ENCODE measurements around the gene FAM219A.
"Not testable (repeated sequence)": the region's sequence is repeated elsewhere in the genome, so short reads cannot be mapped to it uniquely, and the experiment has no call there.

FAM219A gene

GRCh38 chr9:34446951-34447350, 11.4 kb downstream of the FAM219A start:
- ATAC-seq (replicated peaks) (no peak), DNase-seq (no peak)
- Mint-ChIP-seq H3K27ac (no peak overlapping the region), H3K4me1 (peaks cover 19 to 21% of the 10 kb centered on the region in 2 donors), H3K9me3 (no peaks in the 10 kb centered on the region), H3K27me3 (no peaks in the 10 kb centered on the region), H3K36me3 (peaks cover 0 to 1% of the 10 kb centered on the region in 2 donors), H3K4me3 (no peak overlapping the region)

DNA sequence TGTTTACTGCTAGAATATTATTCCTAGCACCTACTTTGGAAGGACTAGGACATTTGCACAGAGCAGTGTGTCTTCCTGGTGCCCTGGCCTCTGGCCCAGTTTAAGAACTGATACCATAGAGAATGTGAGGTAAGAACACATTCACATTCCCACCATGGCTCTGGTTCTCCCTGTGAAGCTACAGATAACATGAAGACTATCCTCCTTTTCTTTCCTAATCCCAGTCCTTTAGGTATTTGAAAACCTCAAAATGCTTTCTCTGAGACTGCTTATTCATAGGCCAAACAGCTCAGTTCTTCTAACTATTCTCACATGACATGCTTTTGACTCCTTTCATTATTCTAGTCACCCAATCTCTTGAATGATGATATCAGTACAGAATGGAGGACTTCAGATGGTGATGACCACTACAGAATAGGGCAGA, 11.9 kb downstream of the FAM219A start:
- H3K4me1 Mint-ChIP-seq, result peaks cover 16% of the 10 kb centered on the region in 2 donors
- no peak overlapping the region for H3K4me3 Mint-ChIP-seq
- no peaks in the 10 kb centered on the region for H3K9me3 Mint-ChIP-seq
- H3K27ac Mint-ChIP-seq, result no peak overlapping the region
- no peak for ATAC-seq (replicated peaks)
- H3K27me3 Mint-ChIP-seq, result no peaks in the 10 kb centered on the region
- no peak for DNase-seq
- peaks cover 0 to 1% of the 10 kb centered on the region in 2 donors for H3K36me3 Mint-ChIP-seq

DNA sequence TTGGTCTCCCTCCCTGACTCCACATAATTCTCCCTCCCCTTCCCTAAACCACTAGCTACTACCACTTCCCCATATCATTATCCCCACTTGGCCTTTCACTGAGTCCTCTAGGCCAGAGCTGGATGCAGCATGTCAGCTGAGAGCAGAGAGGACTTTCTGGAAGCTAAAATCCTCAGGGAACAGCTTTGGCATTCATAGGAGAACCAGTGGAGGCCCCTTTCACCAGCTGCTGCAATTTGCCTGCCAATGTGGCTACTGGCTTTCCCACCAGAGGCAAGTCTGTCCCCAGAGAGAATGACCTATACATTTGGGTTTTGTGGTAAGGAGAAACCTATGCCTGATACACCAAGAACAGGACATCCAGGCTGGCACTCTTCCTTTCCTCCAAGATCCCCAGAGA, 14.4 kb downstream of the FAM219A start:
- DNase-seq, result no peak
- no peaks in the 10 kb centered on the region for H3K9me3 Mint-ChIP-seq

DNA sequence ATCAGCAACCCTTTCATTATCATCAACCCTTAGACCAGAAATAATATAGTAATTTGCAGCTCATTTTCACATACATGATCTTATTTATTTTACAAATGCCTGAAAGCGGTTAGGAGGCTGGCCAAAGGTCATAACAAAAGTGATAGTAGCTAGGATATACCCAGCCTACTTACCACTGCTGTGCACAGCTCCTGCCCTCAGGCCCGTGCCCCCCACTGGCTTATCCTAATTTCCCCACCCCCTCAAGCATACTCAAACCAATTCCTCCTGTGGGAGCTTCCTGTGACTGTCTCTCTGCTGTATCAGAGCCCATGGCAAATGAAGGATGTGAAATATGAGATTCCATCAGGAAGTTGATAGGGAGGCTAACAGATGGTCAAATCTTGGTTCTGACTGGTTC, 14.8 kb downstream of the FAM219A start:
- Mint-ChIP-seq H3K4me1 (peaks cover 11 to 14% of the 10 kb centered on the region in 2 donors), H3K4me3 (no peak overlapping the region), H3K36me3 (peaks cover 9 to 17% of the 10 kb centered on the region in 2 donors), H3K9me3 (no peaks in the 10 kb centered on the region), H3K27ac (no peak overlapping the region), H3K27me3 (no peaks in the 10 kb centered on the region)
- DNase-seq (no peak), ATAC-seq (replicated peaks) (no peak)

More for the DNA sequence above, 14.4 kb downstream of the FAM219A start:
- no peak overlapping the region for H3K27ac Mint-ChIP-seq
- no peaks in the 10 kb centered on the region for H3K27me3 Mint-ChIP-seq
- peaks cover 11 to 14% of the 10 kb centered on the region in 2 donors for H3K4me1 Mint-ChIP-seq
- H3K4me3 Mint-ChIP-seq, result no peak overlapping the region
- H3K36me3 Mint-ChIP-seq, result peaks cover 5 to 13% of the 10 kb centered on the region in 2 donors
- ATAC-seq (replicated peaks), result no peak

DNA sequence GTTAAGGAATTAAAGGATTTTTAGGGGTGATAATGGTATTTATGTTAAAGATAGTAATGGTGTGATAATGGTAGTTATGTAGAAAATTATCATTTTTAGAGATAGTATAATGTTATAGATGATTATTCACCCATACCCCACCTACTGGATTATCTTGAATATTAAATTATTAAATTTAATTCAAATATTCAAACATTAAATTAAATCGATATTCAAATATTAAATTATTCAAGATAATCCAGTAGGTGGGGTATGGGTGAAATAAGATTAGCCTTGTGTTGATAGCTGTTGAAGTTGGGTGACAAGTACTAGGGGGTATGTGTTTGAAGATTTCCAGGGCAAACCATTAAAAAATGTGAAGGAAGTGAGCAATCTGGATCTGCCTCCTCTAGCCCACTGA, 15.6 kb downstream of the FAM219A start:
- Mint-ChIP-seq H3K27me3 (no peaks in the 10 kb centered on the region), H3K4me3 (no peak overlapping the region), H3K4me1 (peaks cover 11 to 14% of the 10 kb centered on the region in 2 donors), H3K36me3 (peaks cover 14 to 22% of the 10 kb centered on the region in 2 donors), H3K9me3 (no peaks in the 10 kb centered on the region), H3K27ac (no peak overlapping the region)
- DNase-seq (no peak), ATAC-seq (replicated peaks) (no peak)

DNA sequence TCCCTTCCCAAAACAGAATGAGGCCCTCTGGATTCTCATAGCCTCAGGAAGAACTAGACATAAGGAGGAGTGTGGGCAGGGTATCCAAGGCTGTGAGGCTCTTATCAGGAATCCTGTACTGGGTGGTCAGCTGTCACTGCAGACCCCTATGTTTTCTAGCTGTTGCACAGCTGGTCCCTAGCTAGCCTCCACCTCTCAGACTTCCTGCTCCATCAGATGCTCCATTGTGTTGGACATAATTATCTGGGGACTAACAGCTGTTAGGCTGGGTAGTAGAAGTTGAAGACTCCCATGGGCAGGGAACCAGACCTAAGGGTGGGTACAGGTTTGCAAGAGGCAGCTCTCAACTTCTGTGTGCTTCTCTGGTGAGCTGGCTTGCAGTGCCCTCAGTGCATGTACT, 18.4 kb downstream of the FAM219A start:
- H3K27ac Mint-ChIP-seq, result no peak overlapping the region
- H3K9me3 Mint-ChIP-seq, result no peaks in the 10 kb centered on the region
- ATAC-seq (replicated peaks), result no peak
- H3K36me3 Mint-ChIP-seq, result peaks cover 14 to 22% of the 10 kb centered on the region in 2 donors
- H3K4me3 Mint-ChIP-seq, result no peak overlapping the region
- H3K27me3 Mint-ChIP-seq, result no peaks in the 10 kb centered on the region
- peaks cover 11 to 14% of the 10 kb centered on the region in 2 donors for H3K4me1 Mint-ChIP-seq
- no peak for DNase-seq

GRCh38 chr9:34438465-34438864, 19.9 kb downstream of the FAM219A start:
- ATAC-seq (replicated peaks); H3K27ac Mint-ChIP-seq; H3K4me1 Mint-ChIP-seq; H3K4me3 Mint-ChIP-seq; H3K27me3 Mint-ChIP-seq; H3K9me3 Mint-ChIP-seq; DNase-seq: not testable (repeated sequence)
- H3K36me3 Mint-ChIP-seq, result peaks cover 14 to 22% of the 10 kb centered on the region in 2 donors

DNA sequence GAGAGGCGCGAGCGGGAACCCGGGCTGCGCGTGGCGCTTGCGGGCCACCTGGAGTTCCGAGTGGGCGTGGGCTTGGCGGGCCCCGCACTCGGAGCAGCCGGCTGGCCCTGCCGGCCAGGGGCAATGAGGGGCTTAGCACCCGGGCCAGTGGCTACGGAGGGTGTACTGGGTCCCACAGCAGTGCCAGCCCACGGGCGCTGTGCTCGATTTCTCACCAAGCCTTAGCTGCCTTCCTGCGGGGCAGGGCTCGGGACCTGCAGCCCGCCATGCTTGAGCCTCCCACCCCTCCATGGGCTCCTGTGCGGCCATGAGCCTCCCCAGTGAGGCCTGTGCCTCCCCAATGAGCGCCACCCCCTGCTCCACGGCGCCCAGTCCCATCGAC, 20.5 kb downstream of the FAM219A start:
- not testable (repeated sequence) for H3K27ac Mint-ChIP-seq; H3K9me3 Mint-ChIP-seq; DNase-seq; ATAC-seq (replicated peaks); H3K4me3 Mint-ChIP-seq; H3K27me3 Mint-ChIP-seq; H3K4me1 Mint-ChIP-seq
- H3K36me3 Mint-ChIP-seq, result peaks cover 14 to 22% of the 10 kb centered on the region in 2 donors

DNA sequence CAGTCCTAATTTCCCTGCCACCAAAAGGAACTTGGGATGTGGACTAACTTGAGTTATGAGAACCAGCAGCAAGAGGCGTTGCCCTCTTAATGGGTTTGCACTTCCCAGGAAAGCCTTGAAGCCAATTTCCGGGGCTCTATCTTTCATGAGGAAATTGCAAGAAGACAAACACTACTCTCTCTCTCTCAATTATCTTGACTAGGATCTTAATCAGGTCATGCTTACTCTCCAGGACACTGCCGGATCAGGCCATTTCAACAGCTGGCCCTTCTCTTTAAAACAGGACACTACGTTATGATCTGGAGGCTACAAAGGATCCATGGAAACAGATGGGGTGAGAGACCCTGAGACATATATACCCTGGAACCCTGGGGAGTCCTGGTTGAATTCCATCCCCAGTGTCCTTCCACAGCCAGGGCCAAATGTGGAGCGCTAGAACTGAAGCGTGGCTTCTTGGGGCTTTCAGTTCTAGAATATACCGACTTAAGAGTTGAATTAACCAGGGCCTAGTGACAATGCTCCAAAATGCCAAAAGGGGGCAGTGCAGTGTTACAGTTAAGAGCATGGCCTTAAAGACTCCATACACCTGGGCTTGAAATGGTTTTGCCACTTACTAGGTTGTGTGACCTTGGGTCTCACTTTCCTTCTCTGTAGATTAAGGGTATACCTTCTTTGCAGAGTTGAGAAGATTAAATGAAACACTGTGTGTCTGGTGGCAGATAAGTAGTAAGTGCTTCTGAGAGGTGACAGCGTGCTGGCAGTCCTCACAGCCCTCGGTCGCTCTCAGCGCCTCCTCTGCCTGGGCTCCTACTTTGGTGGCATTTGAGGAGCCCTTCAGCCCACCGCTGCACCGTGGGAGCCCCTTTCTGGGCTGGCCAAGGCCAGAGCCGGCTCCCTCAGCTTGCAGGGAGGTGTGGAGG, 21.1 kb downstream of the FAM219A start:
- Mint-ChIP-seq H3K27me3 (no peaks in the 10 kb centered on the region), H3K4me1 (peaks cover 0 to 3% of the 10 kb centered on the region in 2 donors), H3K9me3 (no peaks in the 10 kb centered on the region), H3K36me3 (peaks cover 14 to 22% of the 10 kb centered on the region in 2 donors), H3K4me3 (no peak overlapping the region), H3K27ac (no peak overlapping the region)
- DNase-seq (peak; percentile 33), ATAC-seq (replicated peaks) (peak; percentile 92 to 94)

GRCh38 chr9:34431667-34432066, 26.7 kb downstream of the FAM219A start:
- Mint-ChIP-seq H3K27ac (no peak overlapping the region), H3K4me3 (no peak overlapping the region), H3K4me1 (peaks cover 3 to 11% of the 10 kb centered on the region in 2 donors), H3K27me3 (no peaks in the 10 kb centered on the region), H3K9me3 (no peaks in the 10 kb centered on the region), H3K36me3 (peaks cover 7 to 10% of the 10 kb centered on the region in 2 donors)
- DNase-seq (no peak), ATAC-seq (replicated peaks) (no peak)

GRCh38 chr9:34430843-34431437, 27.4 kb downstream of the FAM219A start:
- H3K36me3 Mint-ChIP-seq, result peaks cover 7 to 10% of the 10 kb centered on the region in 2 donors
- H3K27ac Mint-ChIP-seq, result no peak overlapping the region
- no peak for DNase-seq
- H3K4me1 Mint-ChIP-seq, result peaks cover 3 to 11% of the 10 kb centered on the region in 2 donors
- no peaks in the 10 kb centered on the region for H3K9me3 Mint-ChIP-seq
- H3K4me3 Mint-ChIP-seq, result no peak overlapping the region
- ATAC-seq (replicated peaks), result no peak
- no peaks in the 10 kb centered on the region for H3K27me3 Mint-ChIP-seq

GRCh38 chr9:34428325-34428958, 29.9 kb downstream of the FAM219A start:
- Mint-ChIP-seq H3K9me3 (no peaks in the 10 kb centered on the region), H3K4me1 (peaks cover 3 to 11% of the 10 kb centered on the region in 2 donors), H3K4me3 (no peak overlapping the region), H3K36me3 (peaks cover 7 to 12% of the 10 kb centered on the region in 2 donors), H3K27me3 (no peaks in the 10 kb centered on the region), H3K27ac (no peak overlapping the region)
- DNase-seq (no peak), ATAC-seq (replicated peaks) (no peak)

GRCh38 chr9:34426347-34427074, 31.9 kb downstream of the FAM219A start:
- ATAC-seq (replicated peaks), result no peak

More at GRCh38 chr9:34426347-34427074, 31.9 kb downstream of the FAM219A start:
- Mint-ChIP-seq H3K4me3 (no peak overlapping the region), H3K27me3 (no peaks in the 10 kb centered on the region), H3K36me3 (peaks cover 7 to 14% of the 10 kb centered on the region in 2 donors), H3K9me3 (no peaks in the 10 kb centered on the region), H3K4me1 (peaks cover 5 to 11% of the 10 kb centered on the region in 2 donors), H3K27ac (no peak overlapping the region)
- DNase-seq, result no peak

Measured in stimulated activated naive B cell treated with anti-CD40 and anti-IgM and Interleukin-4, amounts not matched to agents 10 μg/mL and 1 μg/mL and 100 μg/mL, for 72 hours (primary cell).